HG03469 (cell line): ENCODE measurements around the gene PARG.
"Not testable (repeated sequence)": the region's sequence is repeated elsewhere in the genome, so short reads cannot be mapped to it uniquely, and the experiment has no call there.

ENCODE experiments used
- ATAC-seq: cut with Tn5 transposase; IDR thresholded peaks from one replicate; pipeline ENCODE4 v1.9.1; 2021; ENCODE audit warnings: mild to moderate bottlenecking, moderate library complexity, moderate number of reproducible peaks; ENCODE audit not compliant: unreplicated experiment

The PARG gene

GRCh38 chr10:49941447-49942338, at the start of gene PARG, which contains the start of gene TIMM23B:
Gene PARG (minus strand): TSS chr10:49942027. CDS start chr10:49941725, 302 bp downstream.
Gene TIMM23B (plus strand): TSS chr10:49942053. CDS start chr10:49942195, 142 bp downstream.
- ATAC-seq, result peak; percentile 34

- not testable (repeated sequence) for ATAC-seq
Measured at GRCh38 chr10:49988376-49988775, 46.5 kb upstream of the PARG start, which contains the start of gene AGAP6. Gene AGAP6 (plus strand): TSS chr10:49988406. CDS start chr10:49988716, 310 bp downstream.

- ATAC-seq, result not testable (repeated sequence)
Measured at GRCh38 chr10:49987207-49987606, 45.4 kb upstream of the PARG start.

GRCh38 chr10:49977756-49978155, 35.9 kb upstream of the PARG start:
- not testable (repeated sequence) for ATAC-seq

- not testable (repeated sequence) for ATAC-seq
Measured at GRCh38 chr10:49972094-49972493, 30.3 kb upstream of the PARG start.

- ATAC-seq, result not testable (repeated sequence)
Measured at GRCh38 chr10:49971466-49971865, 29.6 kb upstream of the PARG start.

DNA sequence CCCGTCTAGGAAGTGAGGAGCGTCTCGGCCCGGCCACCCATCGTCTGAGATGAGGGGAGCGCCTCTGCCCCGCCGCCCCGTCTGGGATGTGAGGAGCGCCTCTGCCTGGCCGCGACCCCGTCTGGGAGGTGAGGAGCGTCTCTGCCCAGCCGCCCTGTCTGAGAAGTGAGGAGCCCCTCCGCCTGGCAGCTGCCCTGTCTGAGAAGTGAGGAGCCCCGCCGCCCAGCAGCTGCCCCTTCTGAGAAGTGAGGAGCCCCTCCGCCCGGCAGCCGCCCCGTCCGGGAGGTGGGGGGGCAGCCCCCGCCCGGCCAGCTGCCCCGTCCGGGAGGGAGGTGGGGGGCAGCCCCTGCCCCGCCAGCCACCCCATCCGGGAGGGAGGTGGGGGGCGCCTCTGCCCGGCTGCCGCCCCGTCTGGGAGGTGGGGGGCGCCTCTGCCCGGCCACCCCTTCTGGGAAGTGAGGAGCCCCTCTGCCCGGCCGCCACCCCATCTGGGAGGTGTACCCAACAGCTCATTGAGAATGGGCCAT, 28.6 kb upstream of the PARG start:
- not testable (repeated sequence) for ATAC-seq

GRCh38 chr10:49953122-49953521, 11.3 kb upstream of the PARG start:
- ATAC-seq, result not testable (repeated sequence)

DNA sequence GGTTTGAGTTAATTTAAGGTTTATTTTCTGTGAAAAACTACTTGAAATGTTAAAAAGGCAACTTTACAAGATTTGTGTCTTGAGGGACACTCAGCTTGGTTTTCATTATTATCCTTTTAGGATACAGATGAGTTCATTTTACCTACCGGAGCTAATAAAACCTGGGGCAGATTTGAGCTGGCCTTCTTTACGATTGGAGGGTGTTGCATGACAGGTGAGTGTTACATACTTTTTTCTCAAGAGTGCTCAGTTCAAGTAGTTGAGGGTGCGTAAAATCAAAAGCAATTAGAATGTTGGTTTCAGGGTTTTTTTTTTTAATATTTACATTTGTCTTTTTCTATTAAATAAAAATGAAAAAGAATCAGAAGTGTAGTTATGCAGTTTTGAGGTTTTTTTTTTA, 10.2 kb upstream of the PARG start:
- ATAC-seq, result not testable (repeated sequence)

- ATAC-seq, result not testable (repeated sequence)
Measured at GRCh38 chr10:49948737-49949136, 6.9 kb upstream of the PARG start.

DNA sequence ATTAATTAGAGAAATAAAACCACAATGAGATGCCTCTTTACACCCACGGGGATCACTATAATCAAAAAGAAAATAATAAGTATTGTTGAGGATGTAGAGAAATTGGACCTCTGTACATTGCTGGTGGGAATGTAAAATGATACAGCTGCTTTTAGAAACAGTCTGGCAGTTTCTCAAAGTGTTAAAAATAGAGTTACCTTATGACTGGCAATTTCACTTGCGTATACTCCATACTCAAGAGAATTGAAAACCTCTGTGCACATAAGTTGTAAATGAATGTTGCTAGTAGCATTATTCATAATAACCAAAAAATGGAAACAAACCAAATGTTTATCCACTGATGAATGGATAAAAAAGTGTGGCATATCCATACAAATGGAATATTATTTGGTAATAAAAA, 6.3 kb upstream of the PARG start:
- ATAC-seq, result peak; percentile 48

DNA sequence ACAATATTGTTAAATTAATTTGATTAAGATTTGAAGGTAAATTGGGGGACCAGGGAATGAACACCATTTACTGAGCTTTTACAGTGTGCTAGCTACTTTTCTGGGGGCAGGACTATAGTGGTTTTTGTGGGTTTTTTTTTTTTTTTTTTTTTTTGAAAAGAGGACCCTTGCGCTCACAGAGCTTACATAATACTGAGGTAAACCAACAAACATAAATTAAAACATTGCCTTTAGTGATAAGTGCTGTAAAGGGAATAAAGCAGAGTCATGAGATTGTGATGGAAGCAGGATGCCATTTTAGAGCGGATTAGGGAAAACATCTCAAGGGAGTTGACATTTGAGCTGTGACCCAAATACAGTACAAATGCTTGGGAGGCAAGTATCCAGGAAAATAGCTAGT, 1.8 kb upstream of the PARG start:
- not testable (repeated sequence) for ATAC-seq

DNA sequence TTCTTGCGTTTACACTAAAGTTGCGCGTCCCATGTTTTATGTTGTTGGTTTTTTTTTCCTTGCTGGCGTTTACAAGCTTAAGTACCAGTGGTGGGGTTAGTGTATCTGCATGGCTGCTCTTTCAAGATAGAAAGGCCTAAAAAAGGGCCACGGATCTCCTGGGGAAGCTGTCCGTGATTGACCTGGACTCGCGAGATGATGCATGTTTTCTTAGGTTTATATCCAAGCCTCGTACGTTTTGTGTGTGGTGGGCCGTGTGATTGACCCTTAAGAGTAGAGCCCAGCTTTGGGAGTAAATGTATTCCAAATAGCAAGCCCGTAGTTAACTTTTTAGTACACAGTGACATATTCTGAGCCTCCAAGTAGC, 495 bp upstream of the PARG start:
- ATAC-seq, result not testable (repeated sequence)

DNA sequence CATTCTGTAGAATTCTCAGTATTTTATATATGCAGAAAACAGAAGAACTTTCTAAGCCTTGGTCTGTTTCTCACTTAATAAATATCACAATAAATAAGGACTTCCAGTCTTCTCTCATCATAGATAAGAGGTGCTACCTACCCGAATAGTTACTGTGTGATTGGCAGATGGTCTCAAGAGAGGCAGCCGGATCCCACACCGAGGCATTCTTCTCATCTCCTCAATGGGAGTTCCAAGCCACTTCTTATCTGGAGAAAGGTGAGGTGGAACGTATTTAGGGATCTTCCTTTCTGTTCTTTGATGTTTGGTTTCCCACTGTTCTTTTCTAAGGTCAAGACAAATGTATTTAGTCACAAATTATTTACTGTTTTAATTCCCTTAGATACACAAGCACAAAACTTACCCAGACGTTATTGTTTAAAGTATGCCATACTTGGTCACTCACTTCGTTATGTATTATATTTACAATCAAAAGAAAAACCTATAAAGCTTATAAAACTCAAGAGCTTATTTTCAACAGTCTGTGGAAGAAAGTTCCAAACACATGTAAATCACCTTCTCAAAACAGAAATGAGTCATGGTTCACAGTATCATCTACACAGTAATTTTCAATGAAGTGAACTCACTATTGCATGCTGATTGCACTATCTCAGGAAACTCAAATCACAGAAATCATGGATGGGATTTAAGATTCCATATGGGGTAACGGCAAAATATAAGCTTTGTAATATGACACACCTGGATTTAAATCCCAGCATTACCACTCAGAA, 9.7 kb downstream of the PARG start:
- ATAC-seq, result not testable (repeated sequence)

DNA sequence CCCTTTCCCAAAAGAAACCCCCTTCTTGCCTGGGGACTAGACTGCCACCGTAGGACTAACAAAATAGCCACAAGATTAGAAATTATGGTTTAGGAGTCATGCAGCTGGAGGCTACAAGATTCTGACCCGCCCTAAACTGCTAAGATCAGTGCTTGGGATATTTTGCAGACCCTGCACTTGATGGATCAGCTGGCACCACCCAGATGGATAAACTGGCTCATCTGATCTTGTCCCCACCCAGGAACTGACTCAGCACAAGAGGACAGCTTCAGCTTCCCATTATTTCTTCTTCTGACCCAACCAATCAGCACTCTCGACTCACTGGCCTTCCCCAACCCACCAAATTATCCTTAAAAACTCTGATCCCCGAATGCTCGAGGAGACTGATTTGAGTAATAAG, 10.6 kb downstream of the PARG start:
- not testable (repeated sequence) for ATAC-seq

- not testable (repeated sequence) for ATAC-seq
Measured at GRCh38 chr10:49923572-49923971, 18.3 kb downstream of the PARG start.

- not testable (repeated sequence) for ATAC-seq
Measured at GRCh38 chr10:49922041-49922440, 19.8 kb downstream of the PARG start.

DNA sequence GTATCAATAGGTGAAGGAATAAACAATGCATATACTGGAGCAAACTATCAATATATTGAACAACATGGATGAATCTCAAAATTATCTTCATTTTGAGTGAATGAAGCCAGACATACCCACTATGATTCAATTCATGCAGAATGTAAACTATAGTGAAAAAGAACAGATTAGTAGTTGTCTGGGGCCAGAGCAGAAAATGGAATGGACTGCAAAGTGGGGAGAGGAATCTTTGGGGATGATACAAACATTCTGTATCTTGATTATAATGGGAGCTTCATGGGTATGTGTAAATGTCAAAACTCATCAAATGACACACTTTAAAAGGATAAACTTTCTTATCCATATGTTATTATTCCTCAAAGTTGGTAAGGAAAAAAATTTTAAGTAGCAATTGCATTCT, 23.9 kb downstream of the PARG start:
- not testable (repeated sequence) for ATAC-seq

GRCh38 chr10:49916451-49916850, 25.4 kb downstream of the PARG start:
- not testable (repeated sequence) for ATAC-seq

GRCh38 chr10:49910295-49910694, 31.5 kb downstream of the PARG start:
- ATAC-seq, result not testable (repeated sequence)
